Measurements from ENCODE around the gene CPNE5.

Gene CPNE5

GRCh38 chr6:36850021-36850420, 10.8 kb upstream of the CPNE5 start:
- no peak overlapping the region for H3K4me3 ChIP-seq (ENCODE audit: low read depth, low read length)

DNA sequence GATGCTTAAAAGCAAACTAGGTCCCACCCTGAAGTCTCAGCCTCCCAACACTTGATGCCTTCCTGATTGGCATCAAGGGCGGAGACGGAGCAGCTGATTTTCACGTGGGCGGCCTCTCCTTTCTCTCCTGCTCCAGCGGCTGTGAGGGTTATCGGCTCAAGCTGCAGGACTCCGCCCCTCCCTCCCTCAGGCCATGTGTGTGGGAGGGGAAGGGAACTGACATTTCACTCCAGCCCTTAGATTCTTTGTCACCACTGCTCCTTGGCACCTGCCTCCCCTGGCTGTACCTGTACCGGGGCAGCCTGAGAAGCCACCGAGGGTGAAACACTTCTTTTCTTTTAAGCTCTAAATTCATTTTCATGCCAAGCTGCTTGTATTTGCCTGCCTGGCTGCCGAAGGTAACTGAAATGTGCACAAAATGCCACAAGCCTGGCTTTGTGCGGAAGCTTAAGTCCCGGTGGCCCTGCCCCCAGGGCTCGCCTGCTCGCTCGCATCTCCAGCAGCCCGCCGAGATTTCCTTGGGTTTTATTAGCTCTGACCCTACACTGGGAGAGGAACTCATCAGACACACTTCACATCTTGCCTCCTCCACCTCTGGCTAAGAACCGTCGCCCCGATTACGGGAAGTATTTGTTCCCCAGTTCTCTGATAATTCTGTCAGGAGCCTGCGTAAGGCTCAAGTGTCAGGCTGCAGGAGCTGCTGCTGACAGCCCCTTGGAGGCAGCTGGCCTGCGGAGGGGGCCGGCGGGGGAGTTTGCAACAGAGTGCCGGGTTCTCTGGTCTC, 9.6 kb upstream of the CPNE5 start:
- no peak for TF ChIP-seq CTCF (IDR thresholded peaks at IDR 0.05; ENCODE audit: low read depth, low read length)
- in situ Hi-C loops (cut with HindIII; ENCODE audit: low sequenced_read_pairs): no loop called here
- no peak for DNase-seq (ENCODE audit: low read depth, low spot score)
- H3K4me3 ChIP-seq (ENCODE audit: low read depth, low read length): no peak overlapping the region

More at GRCh38 chr6:36850021-36850420, 10.8 kb upstream of the CPNE5 start:
- DNase-seq (ENCODE audit: low read depth, low spot score): no peak
- TF ChIP-seq CTCF (IDR thresholded peaks at IDR 0.05; ENCODE audit: low read depth, low read length): no peak
- in situ Hi-C loops (cut with HindIII; ENCODE audit: low sequenced_read_pairs): no loop called here

GRCh38 chr6:36847991-36848390, 8.7 kb upstream of the CPNE5 start:
- in situ Hi-C loops (cut with HindIII; ENCODE audit: low sequenced_read_pairs): no loop called here

DNA sequence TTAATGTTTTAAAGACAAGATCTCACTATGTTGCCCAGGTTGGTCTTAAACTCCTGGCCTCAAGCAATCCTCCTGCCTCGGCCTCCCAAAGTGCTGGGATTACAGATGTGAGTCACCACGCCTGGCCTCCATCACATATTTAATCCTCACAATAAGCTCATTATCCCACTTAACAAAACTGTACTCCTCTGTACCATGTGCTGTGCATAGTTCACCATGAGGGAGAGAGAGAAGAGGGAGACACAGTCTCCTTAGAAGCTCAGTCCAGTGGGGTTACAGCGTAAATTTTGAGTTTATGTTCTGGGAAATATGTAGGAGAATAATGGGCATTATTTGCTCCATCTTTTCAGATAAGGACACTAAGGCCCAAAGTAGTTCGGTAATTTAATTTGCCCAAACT, 7.9 kb upstream of the CPNE5 start:
- no peak overlapping the region for H3K4me3 ChIP-seq (ENCODE audit: low read depth, low read length)
- no peak for DNase-seq (ENCODE audit: low read depth, low spot score)
- no peak for TF ChIP-seq CTCF (IDR thresholded peaks at IDR 0.05; ENCODE audit: low read depth, low read length)
- in situ Hi-C loops (cut with HindIII; ENCODE audit: low sequenced_read_pairs): no loop called here

More at GRCh38 chr6:36847991-36848390, 8.7 kb upstream of the CPNE5 start:
- H3K4me3 ChIP-seq (ENCODE audit: low read depth, low read length): no peak overlapping the region
- DNase-seq (ENCODE audit: low read depth, low spot score): no peak
- TF ChIP-seq CTCF (IDR thresholded peaks at IDR 0.05; ENCODE audit: low read depth, low read length): no peak

GRCh38 chr6:36845233-36845632, 6.0 kb upstream of the CPNE5 start:
- no peak for DNase-seq (ENCODE audit: low read depth, low spot score)
- in situ Hi-C loops (cut with HindIII; ENCODE audit: low sequenced_read_pairs): no loop called here
- no peak overlapping the region for H3K4me3 ChIP-seq (ENCODE audit: low read depth, low read length)
- no peak for TF ChIP-seq CTCF (IDR thresholded peaks at IDR 0.05; ENCODE audit: low read depth, low read length)

GRCh38 chr6:36844232-36845170, 5.3 kb upstream of the CPNE5 start:
- TF ChIP-seq CTCF (IDR thresholded peaks at IDR 0.05; ENCODE audit: low read depth, low read length): no peak
- H3K4me3 ChIP-seq (ENCODE audit: low read depth, low read length): no peak overlapping the region
- DNase-seq (ENCODE audit: low read depth, low spot score): no peak
- in situ Hi-C loops (cut with HindIII; ENCODE audit: low sequenced_read_pairs): no loop called here
